ENCODE results near the gene MMP21.

MMP21 gene

GRCh38 chr10:125788156-125789034 lies 12.8 kb upstream of the MMP21 start:
- Histone ChIP-seq H4K20me1 (ENCODE audit: insufficient read depth, low read length) (no peaks in the 10 kb centered on the region), H3K4me1 (ENCODE audit: low read length) (peaks cover 29% of the 10 kb centered on the region), H3K4me3 (ENCODE audit: low read length) (no peak overlapping the region), H3K79me2 (ENCODE audit: low read length) (no peaks in the 10 kb centered on the region), H3K9me3 (ENCODE audit: insufficient read depth, low read length) (no peaks in the 10 kb centered on the region), H3K27ac (ENCODE audit: low read length) (no peak overlapping the region), H3K9ac (ENCODE audit: low read length) (no peak overlapping the region), H3K27me3 (ENCODE audit: low read depth, low read length) (no peaks in the 10 kb centered on the region), H3K36me3 (replicated peaks; ENCODE audit: low read depth, low read length) (peaks cover 3% of the 10 kb centered on the region), H3K4me2 (ENCODE audit: low read length) (no peak overlapping the region), H2AFZ (ENCODE audit: low read depth, low read length) (no peak overlapping the region)
- TF ChIP-seq, protein P1, sequence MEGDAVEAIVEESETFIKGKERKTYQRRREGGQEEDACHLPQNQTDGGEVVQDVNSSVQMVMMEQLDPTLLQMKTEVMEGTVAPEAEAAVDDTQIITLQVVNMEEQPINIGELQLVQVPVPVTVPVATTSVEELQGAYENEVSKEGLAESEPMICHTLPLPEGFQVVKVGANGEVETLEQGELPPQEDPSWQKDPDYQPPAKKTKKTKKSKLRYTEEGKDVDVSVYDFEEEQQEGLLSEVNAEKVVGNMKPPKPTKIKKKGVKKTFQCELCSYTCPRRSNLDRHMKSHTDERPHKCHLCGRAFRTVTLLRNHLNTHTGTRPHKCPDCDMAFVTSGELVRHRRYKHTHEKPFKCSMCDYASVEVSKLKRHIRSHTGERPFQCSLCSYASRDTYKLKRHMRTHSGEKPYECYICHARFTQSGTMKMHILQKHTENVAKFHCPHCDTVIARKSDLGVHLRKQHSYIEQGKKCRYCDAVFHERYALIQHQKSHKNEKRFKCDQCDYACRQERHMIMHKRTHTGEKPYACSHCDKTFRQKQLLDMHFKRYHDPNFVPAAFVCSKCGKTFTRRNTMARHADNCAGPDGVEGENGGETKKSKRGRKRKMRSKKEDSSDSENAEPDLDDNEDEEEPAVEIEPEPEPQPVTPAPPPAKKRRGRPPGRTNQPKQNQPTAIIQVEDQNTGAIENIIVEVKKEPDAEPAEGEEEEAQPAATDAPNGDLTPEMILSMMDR (IDR thresholded peaks at IDR 0.05; ENCODE audit: low read depth, low read length) = no peak
- TF ChIP-seq EZH2phosphoT487 (IDR thresholded peaks at IDR 0.05; ENCODE audit: low read depth) = no peak

DNA sequence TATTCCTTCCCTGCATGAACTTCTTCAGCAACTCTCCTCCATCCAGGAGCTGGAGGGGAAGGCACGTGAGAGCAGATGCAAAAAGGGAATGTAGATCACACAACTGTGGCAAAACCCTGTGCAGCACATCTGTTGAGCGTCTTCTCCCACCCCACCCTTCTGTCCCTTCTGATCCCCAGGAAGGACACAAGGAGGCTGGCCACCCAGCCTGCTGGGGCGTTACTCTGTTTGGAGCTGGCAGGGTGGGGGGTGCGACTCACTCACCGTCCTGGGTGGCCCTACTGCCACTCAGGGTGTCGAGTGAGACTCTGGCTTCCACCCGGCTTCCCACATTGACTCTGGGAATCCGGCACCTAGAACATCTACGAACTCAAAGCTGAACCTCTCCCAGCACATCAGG lies 10.2 kb upstream of the MMP21 start:
- peaks cover 3% of the 10 kb centered on the region for H3K36me3 ChIP-seq (replicated peaks; ENCODE audit: low read depth, low read length)
- no peaks in the 10 kb centered on the region for H3K79me2 ChIP-seq (ENCODE audit: low read length)
- H3K4me1 ChIP-seq (ENCODE audit: low read length) = peaks cover 32% of the 10 kb centered on the region
- no peak overlapping the region for H3K9ac ChIP-seq (ENCODE audit: low read length)
- H3K9me3 ChIP-seq (ENCODE audit: insufficient read depth, low read length) = no peaks in the 10 kb centered on the region
- no peaks in the 10 kb centered on the region for H3K27me3 ChIP-seq (ENCODE audit: low read depth, low read length)
- no peak overlapping the region for H3K4me3 ChIP-seq (ENCODE audit: low read length)
- H3K4me2 ChIP-seq (ENCODE audit: low read length) = no peak overlapping the region
- no peak overlapping the region for H2AFZ ChIP-seq (ENCODE audit: low read depth, low read length)
- no peak overlapping the region for H3K27ac ChIP-seq (ENCODE audit: low read length)
- H4K20me1 ChIP-seq (ENCODE audit: insufficient read depth, low read length) = no peaks in the 10 kb centered on the region
- TF ChIP-seq EZH2phosphoT487 (IDR thresholded peaks at IDR 0.05; ENCODE audit: low read depth) = no peak
- TF ChIP-seq, protein P1 (IDR thresholded peaks at IDR 0.05; ENCODE audit: low read depth, low read length) = no peak

DNA sequence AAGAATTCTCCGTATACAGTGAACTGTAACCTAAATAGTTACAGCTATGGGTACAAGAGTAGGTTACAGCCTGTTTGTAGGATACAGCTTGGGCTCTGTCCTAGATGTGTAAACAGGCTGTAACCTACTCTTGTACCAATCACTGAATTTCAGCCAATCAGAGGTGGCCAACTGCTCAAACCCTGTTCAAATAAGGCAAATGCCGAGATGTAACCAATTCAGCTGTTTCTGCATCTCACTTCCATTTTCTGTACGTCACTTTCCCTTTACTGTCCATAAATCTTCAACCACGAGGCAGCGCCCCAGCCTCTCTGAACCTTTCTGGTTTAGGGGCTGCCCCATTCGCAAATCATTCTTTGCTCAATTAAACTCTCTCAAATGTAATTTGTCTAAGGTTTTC lies 8.3 kb upstream of the MMP21 start:
- peak overlapping the region; percentile 60; the same call in 1 of the 2 replicates for H3K9ac ChIP-seq (ENCODE audit: low read length)
- peak overlapping the region; percentile 53 for H3K4me3 ChIP-seq (ENCODE audit: low read length)
- no peaks in the 10 kb centered on the region for H3K27me3 ChIP-seq (ENCODE audit: low read depth, low read length)
- peaks cover 32% of the 10 kb centered on the region for H3K4me1 ChIP-seq (ENCODE audit: low read length)
- H3K27ac ChIP-seq (ENCODE audit: low read length) = peak overlapping the region; percentile 81
- peak overlapping the region; percentile 84 for H2AFZ ChIP-seq (ENCODE audit: low read depth, low read length)
- H3K36me3 ChIP-seq (replicated peaks; ENCODE audit: low read depth, low read length) = peaks cover 3% of the 10 kb centered on the region
- TF ChIP-seq EZH2phosphoT487 (IDR thresholded peaks at IDR 0.05; ENCODE audit: low read depth) = no peak
- TF ChIP-seq, protein P1 (IDR thresholded peaks at IDR 0.05; ENCODE audit: low read depth, low read length) = no peak
- H3K79me2 ChIP-seq (ENCODE audit: low read length) = no peaks in the 10 kb centered on the region
- peak overlapping the region; percentile 76 for H3K4me2 ChIP-seq (ENCODE audit: low read length)
- H3K9me3 ChIP-seq (ENCODE audit: insufficient read depth, low read length) = no peaks in the 10 kb centered on the region
- no peaks in the 10 kb centered on the region for H4K20me1 ChIP-seq (ENCODE audit: insufficient read depth, low read length)

- no peaks in the 10 kb centered on the region for H4K20me1 ChIP-seq (ENCODE audit: insufficient read depth, low read length)
- peak overlapping the region; percentile 60; the same call in 1 of the 2 replicates for H3K9ac ChIP-seq (ENCODE audit: low read length)
- H3K9me3 ChIP-seq (ENCODE audit: insufficient read depth, low read length) = no peaks in the 10 kb centered on the region
- H3K79me2 ChIP-seq (ENCODE audit: low read length) = no peaks in the 10 kb centered on the region
- H3K4me1 ChIP-seq (ENCODE audit: low read length) = peaks cover 32% of the 10 kb centered on the region
- H3K4me3 ChIP-seq (ENCODE audit: low read length) = peak overlapping the region; percentile 53; the same call in 1 of the 2 replicates
- peak overlapping the region; percentile 32; the same call in 1 of the 2 replicates for H2AFZ ChIP-seq (ENCODE audit: low read depth, low read length)
- H3K27me3 ChIP-seq (ENCODE audit: low read depth, low read length) = no peaks in the 10 kb centered on the region
- peak overlapping the region; percentile 81 for H3K27ac ChIP-seq (ENCODE audit: low read length)
- peaks cover 3% of the 10 kb centered on the region for H3K36me3 ChIP-seq (replicated peaks; ENCODE audit: low read depth, low read length)
- no peak for TF ChIP-seq EZH2phosphoT487 (IDR thresholded peaks at IDR 0.05; ENCODE audit: low read depth)
- TF ChIP-seq, protein P1 (IDR thresholded peaks at IDR 0.05; ENCODE audit: low read depth, low read length) = no peak
- H3K4me2 ChIP-seq (ENCODE audit: low read length) = peak overlapping the region; percentile 76
These were observed 7.8 kb upstream of the MMP21 start for GRCh38 chr10:125783408-125783807.

Data from OCI-LY3 (cell line).